GM21367 (cell line): Measurements from ENCODE around the gene WWP2.
"Not testable (repeated sequence)": the region's sequence is repeated elsewhere in the genome, so short reads cannot be mapped to it uniquely, and the experiment has no call there.

Experiments used
- ATAC-seq: cut with Tn5 transposase; IDR thresholded peaks from one replicate; pipeline ENCODE4 v1.9.1; 2021; ENCODE audit not compliant: unreplicated experiment

The WWP2 gene

GRCh38 chr16:69939821-69940585 lies 177.9 kb downstream of the WWP2 start:
- ATAC-seq: no peak

DNA sequence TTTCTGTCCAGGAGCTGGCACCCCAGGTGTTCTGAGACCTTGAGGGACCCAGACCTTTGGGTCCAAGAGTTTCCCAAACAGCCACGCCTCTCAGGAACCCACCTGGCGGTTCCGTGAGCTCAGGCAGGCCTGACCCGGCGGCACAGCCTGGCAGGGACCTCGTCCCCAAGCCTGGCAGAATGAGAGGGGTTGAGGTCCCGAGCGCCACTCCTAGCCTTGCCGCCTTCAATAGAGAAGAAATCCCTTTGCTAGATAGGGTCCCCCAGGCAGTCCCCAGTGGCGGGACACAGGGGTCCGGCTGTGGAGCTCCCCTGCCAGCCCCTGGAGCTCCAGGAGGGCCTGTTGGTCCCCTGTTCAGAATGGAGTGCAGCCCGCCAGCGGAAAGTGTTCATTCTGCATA lies 178.5 kb downstream of the WWP2 start:
- ATAC-seq: no peak

- ATAC-seq: no peak
Measured at GRCh38 chr16:69941251-69942098, 179.3 kb downstream of the WWP2 start.

DNA sequence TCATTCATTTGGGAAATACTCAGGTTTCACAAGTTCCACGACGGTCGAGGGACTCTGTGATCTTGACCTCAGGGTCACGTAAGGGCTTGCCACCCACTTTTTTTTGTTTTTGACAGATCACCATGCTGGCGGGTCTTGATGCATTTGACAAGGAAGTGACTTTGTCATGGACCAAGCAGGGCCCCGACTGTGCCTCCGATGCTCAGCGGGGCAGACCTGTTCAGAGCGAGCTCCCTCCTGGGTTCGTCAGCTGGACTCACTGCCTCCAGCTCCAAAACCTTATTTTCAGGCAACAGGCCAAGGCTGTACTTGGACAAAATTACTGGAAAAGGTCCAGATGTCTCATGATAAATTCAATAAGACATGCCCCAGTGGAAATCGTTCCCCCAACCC lies 180.0 kb downstream of the WWP2 start:
- no peak for ATAC-seq

DNA sequence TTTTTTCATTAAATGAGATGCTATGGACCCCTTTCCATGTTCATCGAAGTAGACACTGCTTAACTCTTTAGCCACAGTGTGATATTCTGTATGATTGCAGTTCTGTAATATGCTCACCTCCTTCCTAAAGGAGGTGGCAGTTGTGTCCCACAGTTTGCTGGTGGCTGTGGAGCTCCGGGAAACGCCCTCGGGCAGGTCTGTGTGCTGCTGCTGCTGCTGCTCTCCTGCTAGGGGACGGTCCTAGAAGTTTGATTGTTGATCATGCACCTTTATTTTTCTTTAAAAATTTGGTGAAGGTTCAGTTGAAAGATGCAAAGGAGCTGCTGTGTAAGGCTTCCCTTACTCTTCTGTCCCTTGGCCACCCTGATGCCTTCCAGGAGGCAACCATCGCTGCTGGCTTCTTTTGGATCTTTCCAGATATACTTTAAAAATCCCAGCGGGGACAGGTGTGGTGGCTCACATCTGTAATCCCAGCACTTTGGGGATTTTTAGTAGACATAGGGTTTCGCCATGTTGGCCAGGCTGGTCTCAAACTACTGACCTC lies 180.6 kb downstream of the WWP2 start:
- ATAC-seq: no peak

DNA sequence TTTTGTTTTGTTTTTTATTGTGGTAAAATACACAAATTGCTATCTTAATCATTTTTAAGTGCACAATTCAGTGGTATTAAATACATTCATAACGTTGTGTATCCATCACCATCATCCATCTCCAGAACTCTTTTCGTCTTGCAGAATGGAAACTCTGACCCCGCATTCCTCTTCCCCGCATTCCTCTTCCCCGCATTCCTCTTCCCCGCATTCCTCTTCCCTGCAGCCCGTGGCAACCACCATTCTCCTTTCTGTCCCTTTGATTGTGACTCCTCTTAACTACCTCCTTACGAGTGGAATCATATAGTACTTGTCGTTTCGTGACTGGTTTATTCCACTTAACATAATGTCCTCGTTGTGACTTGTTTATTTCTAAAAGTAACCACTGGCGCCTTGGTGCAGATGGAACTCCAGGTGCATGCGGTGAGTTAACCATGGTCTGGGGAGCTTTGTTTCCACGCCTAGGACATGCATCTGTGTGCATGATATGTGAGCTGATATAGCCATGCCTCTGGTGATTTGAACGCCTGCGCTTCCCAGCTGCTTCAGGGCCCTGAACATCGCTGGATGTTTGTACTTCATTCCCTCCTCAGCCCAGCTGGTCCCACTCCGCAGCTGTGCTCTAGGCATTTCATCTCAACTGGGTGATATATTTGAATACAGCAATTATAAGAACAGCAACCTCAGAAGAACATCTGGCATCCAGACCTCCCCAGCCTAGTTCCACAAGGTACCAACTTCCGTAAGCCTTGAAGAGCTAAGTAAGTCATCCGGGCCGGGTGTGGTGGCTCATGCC lies 181.3 kb downstream of the WWP2 start:
- not testable (repeated sequence) for ATAC-seq

GRCh38 chr16:69950411-69950810 lies 188.3 kb downstream of the WWP2 start:
- not testable (repeated sequence) for ATAC-seq

DNA sequence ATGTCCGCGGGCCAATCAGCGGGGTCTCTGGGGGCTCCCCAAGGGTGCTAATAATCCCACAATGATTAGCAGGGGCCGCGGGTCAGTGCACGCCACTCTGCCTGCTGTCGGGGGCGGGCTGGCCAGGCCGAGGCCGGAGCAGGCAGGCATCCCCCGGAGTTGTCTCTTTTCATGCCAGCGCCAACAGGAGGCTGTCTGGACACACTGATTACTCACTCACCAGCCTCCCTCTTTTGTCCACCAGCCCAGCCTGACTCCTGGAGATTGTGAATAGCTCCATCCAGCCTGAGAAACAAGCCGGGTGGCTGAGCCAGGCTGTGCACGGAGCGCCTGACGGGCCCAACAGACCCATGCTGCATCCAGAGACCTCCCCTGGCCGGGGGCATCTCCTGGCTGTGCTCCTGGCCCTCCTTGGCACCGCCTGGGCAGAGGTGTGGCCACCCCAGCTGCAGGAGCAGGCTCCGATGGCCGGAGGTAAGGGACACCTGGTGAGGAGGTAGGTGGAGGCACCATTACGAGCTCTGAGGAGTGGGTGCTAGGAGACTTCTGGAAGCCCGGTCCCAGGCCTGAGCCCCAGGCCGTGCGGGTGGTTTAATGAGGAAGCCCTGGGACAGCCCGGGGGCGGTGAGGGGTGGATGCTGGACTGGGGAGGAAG lies 189.0 kb downstream of the WWP2 start, which contains the start of gene CLEC18A:
TSS of gene CLEC18A (plus strand) at position 318 of the 655 bp plus-strand sequence. CDS start at position 351, 33 bp downstream.
- not testable (repeated sequence) for ATAC-seq

- not testable (repeated sequence) for ATAC-seq
Measured at GRCh38 chr16:69951672-69952031, 189.5 kb downstream of the WWP2 start.

- ATAC-seq: not testable (repeated sequence)
Measured at GRCh38 chr16:69952116-69952515, 190.0 kb downstream of the WWP2 start.

- not testable (repeated sequence) for ATAC-seq
Measured at GRCh38 chr16:69952572-69953355, 190.6 kb downstream of the WWP2 start.

- not testable (repeated sequence) for ATAC-seq
Measured at GRCh38 chr16:69954241-69954640, 192.1 kb downstream of the WWP2 start.

DNA sequence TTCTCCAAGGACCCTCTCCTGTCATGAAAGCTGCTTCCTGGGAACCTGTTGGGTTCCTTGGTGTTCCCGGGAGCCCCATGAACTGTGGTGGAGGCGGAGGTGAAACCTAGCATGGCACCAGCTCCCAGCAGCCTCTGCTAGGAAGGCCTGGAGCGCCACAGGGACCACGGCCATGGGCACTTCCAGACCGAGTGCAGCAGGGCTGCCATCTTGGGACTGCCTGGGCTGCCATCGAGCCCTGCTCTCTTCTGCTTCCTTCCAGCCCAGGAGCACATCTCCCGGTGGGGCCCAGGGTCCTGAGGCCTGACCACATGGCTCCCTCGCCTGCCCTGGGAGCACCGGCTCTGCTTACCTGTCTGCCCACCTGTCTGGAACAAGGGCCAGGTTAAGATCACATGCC lies 201.2 kb downstream of the WWP2 start:
- not testable (repeated sequence) for ATAC-seq

DNA sequence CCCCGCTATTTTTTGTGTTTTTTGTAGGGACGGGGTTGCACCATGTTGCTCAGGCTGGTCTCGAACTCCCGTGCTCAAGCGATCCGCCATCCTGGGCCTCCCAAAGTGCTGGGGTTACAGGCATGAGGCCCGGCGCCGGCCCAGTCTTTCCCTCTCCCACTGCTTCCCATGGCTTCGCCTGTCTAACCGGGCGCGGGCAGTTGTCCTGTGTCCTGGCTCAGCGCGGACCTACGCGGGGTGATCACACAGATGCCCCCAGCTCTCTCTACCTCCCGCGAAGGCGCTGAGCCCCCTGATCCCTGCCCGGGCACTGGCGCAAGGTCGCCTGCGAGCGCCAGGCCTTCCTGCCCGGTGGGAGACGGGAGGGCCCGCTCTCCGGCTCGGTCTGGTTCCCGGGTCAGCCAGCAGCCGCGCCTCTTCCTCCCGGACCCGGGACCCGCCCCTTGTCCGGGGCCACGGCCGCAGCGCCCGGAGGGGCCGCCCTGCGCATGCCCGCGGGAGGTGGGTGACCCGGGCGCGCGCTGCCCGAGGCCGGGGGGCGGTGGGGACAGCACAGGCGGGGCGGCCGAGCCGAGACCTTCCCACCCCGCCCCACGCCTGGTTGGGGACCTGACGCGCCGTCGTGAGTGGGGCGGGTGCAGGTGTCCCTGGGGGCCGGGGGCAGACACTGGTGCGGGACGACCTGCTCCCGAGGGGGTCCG lies 203.0 kb downstream of the WWP2 start:
- ATAC-seq: not testable (repeated sequence)

DNA sequence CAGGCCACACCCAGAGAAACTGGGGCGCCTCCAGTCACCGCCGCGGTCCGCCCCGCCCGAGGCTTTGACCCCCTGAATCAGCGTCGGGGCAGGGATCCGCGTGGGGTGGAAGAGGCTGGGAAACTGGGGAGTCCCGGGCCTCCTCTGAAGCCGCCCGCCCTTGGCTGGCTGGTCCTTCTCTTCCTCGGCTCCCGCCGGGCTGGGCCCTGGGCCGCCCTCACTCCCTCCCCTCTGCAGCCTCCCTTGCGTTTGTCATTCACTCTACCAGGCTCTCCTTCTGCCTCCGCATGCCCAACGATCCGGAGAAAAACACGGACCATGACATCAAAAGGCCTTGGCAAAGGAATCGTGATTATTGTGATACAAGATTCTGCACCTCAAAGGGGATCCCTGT lies 203.5 kb downstream of the WWP2 start:
- ATAC-seq: not testable (repeated sequence)

- ATAC-seq: not testable (repeated sequence)
Measured at GRCh38 chr16:69967688-69968087, 205.6 kb downstream of the WWP2 start.

DNA sequence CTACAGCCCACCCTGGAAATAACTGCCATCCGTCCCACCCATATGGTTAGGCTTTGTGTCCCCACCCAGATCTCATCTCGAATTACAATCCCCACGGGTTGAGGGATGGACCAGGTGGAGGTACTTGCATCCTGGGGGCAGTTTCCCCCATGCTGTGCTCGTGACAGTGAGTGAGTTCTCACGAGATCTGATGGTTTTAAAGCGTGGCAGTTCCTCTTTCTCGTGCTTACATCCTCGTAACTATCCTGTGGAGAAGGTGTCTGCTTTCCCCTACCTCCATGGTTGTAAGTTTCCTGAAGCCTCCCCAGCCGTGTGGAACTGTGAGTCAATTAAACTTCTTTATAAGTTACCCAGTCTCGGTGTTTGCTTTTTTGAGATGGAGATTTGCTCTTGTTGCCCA lies 206.0 kb downstream of the WWP2 start:
- ATAC-seq: not testable (repeated sequence)

- ATAC-seq: not testable (repeated sequence)
Measured at GRCh38 chr16:69969657-69970056, 207.5 kb downstream of the WWP2 start.

GRCh38 chr16:69972120-69972519 lies 210.0 kb downstream of the WWP2 start:
- ATAC-seq: not testable (repeated sequence)
